SH-SY5Y (cell line): ENCODE results near the gene CHRDL2.

Experiments used
- GATA2 ChIP-seq: IDR thresholded peaks from 2 replicates; pipeline ENCODE4 v1.6.1; 2011; ENCODE audit warnings: mild to moderate bottlenecking, low read depth, low read length
- GATA3 ChIP-seq: IDR thresholded peaks from 2 replicates; pipeline ENCODE4 v1.6.1; 2011; ENCODE audit warnings: low read depth, mild to moderate bottlenecking, low read length, moderate library complexity

- no peak for TF ChIP-seq GATA3
- no peak for TF ChIP-seq GATA2
Measured at GRCh38 chr11:74729397-74729796, 1.8 kb downstream of the CHRDL2 start.
